CD4-positive, alpha-beta T cell treated with Interleukin-10 for 1 hour (primary cell): Measurements from ENCODE around the gene MOV10.
"Not testable (repeated sequence)": the region's sequence is repeated elsewhere in the genome, so short reads cannot be mapped to it uniquely, and the experiment has no call there.

ENCODE experiments used
- DNase-seq: peaks from one replicate; pipeline ENCODE4 v3.0.0-alpha.2; 2020

MOV10 gene

DNA sequence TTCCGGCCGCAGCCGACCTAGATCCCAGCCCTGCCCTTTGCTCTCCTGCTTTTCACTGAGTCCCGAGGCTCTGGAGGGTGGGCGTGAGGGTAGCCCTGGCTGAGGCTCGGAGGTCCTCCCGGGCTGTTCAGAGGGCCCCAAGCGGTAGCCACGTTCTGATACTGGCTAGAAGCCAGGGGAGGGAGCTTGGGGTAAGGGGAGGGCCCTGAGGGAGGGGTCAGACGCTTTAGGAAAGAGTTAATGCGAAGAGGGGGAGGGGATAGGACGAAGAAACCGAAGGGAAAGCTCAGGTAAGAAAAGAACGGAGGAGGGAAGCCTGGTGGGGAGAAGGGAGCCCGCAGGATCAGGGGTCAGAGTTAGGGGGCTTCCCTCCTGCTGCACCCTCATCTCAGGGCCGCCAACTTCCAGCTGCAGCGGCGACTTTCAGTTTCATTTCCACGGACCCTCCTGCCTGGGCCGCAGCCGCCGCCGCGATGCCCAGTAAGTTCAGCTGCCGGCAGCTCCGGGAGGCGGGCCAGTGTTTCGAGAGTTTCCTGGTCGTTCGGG lies at the start of gene MOV10:
MOV10 (plus strand) TSS at position 220 of the 546 bp plus-strand sequence; CDS start at position 474, 254 bp downstream.
- DNase-seq = peak; percentile 68

DNA sequence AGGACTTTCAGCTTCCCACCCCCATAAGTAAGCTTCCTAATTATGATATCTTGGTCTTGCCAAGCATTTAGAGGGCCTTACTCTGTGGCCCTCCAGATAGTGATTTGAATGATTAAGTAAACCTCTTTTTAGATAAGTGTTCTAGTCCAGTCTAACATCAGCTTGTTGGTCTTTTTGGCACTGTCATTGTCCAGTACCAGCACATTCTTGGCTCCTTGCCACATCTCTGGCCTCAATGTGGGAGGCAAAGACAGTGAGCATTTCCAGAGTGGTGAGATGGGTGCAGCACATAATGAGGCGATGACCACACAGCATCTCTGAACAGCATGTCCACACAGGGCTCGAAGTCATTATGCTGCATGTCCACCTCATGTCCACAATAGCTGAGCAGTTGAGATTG lies 48.8 kb upstream of the MOV10 start:
- DNase-seq = no peak

DNA sequence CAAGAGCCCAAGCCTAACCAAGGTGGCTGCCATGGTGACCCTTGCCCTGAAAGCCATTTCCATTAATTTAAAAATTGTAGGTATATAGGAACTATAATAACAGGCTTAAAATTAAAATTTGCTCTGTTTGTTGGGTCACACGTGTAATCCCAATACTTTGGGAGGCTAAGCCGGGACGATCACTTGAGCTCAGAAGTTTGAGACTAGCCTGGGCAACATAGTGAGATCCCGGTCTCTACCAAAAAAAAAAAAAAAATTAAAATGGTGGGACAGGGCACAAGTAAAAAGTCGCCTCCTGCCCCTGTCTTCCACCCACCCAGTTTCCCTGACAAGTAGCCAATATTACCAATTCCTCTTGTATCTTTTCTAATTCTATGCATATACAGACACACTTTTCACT lies 48.3 kb upstream of the MOV10 start:
- DNase-seq = no peak

GRCh38 chr1:112626887-112627286 lies 47.6 kb upstream of the MOV10 start:
- DNase-seq = no peak

GRCh38 chr1:112628516-112628915 lies 45.9 kb upstream of the MOV10 start:
- no peak for DNase-seq

DNA sequence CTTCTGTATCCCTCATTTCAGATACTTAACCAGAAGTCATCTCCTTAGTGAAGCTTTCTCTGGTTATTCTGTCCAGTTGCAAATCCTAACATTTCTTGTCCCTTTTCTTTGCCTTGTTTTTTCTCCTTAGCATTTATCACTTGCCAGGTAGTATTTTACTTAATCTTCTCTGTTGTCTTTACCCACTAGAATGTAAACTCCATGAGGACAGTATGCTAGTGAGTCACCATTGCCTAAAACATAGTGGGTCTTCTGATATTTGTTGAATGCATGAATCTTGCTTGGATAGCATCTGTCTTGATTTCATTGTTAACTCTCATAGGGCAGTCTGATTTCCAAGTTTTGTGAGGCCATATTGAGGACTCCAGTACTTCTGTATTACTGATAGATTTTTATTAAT lies 45.2 kb upstream of the MOV10 start:
- DNase-seq = no peak

GRCh38 chr1:112633628-112634027 lies 40.8 kb upstream of the MOV10 start:
- DNase-seq = no peak

GRCh38 chr1:112634367-112634766 lies 40.1 kb upstream of the MOV10 start:
- DNase-seq = no peak

- no peak for DNase-seq
These were observed 38.4 kb upstream of the MOV10 start for GRCh38 chr1:112636056-112636455.

DNA sequence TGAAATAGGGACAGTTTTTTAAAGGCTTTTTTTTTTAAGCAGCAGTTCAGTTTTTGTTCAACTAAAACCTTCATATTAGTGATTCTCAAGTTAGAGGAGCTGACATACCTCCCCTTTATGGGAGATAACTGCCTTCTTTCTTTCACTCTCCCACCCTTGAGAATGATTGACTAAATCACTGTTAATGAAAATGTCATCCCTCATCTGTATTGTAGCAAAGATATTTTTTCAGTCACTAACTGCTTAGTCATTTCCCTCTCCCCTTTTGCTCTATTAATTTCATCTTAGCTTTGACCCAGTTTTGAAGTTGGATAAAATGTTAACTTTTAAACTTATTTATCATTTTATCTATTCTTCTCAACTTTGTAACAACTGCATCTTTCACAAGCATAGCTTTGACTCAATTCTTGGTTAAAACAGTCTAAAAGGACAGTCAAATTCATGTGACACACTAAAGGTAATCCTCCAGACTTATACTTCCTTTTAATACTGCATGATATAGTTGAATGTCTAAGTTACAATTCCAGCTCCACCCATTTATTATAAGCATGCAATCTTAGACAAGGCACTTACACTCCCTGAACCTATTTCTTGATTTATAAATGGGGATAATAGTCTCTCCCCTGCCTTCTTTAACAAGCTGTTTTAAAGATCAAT lies 37.7 kb upstream of the MOV10 start:
- DNase-seq = no peak

- DNase-seq = no peak
These were observed 37.0 kb upstream of the MOV10 start for GRCh38 chr1:112637254-112638109.

- DNase-seq = no peak
These were observed 36.4 kb upstream of the MOV10 start for GRCh38 chr1:112638110-112638428.

DNA sequence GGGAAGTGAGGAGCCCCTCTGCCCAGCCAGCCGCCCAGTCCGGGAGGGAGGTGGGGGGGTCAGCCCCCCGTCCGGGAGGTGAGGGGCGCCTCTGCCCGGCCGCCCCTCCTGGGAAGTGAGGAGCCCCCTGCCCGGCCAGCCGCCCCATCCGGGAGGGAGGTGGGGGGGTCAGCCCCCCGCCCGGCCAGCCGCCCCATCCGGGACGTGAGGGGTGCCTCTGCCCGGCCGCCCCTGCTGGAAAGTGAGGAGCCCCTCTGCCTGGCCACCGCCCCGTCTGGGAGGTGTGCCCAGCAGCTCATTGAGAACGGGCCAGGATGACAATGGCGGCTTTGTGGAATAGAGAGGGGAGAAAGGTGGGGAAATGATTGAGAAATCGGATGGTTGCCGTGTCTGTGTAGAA lies 34.0 kb upstream of the MOV10 start:
- not testable (repeated sequence) for DNase-seq

GRCh38 chr1:112643080-112643479 lies 31.4 kb upstream of the MOV10 start:
- no peak for DNase-seq

DNA sequence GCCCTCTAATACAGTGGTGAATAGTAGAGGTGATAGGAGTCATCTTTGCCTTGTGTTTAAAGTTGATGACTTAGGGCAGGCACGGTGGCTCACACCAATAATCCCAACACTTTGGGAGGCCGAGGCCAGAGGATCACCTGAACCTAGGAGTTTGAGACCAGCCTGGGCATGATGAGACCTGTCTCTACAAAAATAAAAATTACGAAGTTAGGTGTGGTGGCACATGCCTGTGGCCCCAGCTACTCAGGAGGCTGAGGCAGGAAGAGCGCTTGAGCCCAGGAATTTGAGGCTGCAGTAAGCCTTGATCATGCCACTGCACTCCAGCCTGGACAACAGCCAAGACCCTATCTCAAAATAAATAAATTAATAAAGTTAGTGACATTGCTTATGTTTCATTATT lies 28.2 kb upstream of the MOV10 start:
- DNase-seq = no peak

DNA sequence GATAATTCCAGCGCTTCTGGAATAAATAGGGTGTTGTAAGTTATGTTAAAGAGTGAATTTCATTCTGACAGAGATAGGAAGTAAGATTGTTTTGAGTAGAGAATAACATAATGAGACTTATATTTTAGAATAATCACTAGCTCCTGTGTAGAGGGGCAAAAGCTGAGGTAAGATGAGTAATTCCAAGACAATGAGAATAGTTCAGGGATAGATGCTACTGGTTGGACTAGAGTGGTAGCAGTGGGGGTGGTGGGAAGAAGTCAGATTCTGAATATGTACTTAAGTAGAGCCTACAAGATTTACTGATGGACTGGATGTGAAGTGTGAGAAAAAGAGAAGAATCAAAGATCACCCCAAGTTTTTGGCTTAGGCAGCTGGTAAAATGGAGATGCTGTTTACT lies 23.3 kb upstream of the MOV10 start:
- DNase-seq = no peak

DNA sequence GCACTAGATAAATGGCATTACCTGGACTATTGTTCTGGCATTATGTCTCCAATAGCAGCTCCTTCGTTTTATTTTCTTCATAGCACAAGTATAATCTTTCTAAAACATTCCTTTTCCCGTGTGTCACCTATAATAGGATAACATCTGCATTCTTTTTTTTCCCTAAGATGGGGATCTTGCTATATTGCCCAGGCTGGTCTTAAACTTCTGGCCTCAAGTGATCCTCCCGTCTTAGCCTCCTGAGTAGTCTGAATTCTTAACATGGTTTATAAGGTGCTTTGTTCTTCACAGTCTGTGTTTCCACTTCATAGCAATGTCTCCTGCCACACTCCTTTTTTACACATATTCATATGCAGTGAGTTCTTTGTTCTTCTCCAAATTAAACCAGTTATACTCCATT lies 8.6 kb upstream of the MOV10 start:
- no peak for DNase-seq

GRCh38 chr1:112666946-112667345 lies 7.5 kb upstream of the MOV10 start:
- no peak for DNase-seq

GRCh38 chr1:112672009-112672408 lies 2.5 kb upstream of the MOV10 start:
- DNase-seq = no peak

DNA sequence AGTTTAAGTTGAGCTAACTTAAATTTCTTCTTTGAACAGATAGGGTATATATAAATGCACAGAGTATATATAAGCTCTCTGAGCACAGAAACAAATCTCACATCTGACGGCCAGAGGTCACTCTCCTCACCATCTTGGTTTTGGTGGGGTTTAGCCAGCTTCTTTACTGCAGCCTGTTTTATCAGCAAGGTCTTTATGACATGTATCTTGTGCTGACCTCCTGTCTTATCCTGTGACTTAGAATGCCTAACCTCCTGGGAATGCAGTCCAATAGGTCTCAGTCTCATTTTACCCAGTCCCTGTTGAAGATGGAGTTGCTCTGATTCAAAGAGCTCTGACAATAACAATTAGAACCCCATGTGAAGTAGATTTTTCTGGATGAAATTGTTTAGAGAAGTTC lies 1.6 kb upstream of the MOV10 start:
- no peak for DNase-seq

- peak; percentile 41 for DNase-seq
These were observed 643 bp upstream of the MOV10 start for GRCh38 chr1:112673592-112674439.

DNA sequence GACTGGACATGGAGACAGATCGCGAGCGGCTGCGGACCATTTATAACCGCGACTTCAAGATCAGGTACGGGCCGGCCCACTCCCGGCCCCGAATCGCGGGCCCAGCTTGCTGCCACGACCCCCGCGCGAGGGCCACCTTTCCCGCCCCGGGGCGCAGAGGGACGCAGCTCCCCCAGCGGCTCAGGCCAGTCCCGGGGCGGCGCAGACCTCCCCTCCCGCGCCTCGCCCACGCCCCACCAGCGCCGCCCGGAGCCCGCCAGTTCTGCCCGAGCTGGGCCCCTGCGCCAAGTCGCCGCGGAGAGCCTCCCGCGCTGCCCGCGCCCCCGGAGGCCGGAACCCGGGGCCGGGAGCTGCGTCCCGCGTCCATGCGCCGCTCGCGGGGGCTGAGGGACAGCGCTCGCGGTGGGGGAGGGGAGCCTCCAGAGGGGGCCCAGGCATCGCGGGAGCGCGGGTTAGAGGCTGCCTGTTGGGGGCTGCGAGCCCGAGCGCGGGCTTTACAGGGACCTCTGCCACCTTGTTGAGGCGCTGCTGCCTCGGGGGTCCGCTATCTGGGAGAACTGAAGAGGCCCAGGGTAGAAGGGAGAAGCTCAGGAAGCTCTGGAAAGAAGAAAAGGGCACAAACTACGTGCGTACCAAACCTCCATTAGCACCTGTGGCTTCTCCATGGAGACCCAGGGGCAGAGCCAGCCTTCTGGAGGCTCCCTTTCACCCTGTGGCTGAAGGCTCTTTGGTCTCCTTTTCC lies 698 bp downstream of the MOV10 start:
- peak; percentile 39 for DNase-seq
